ENCODE data around the gene PARVA. TPM values are rescaled to one million over a fixed set of nuclear protein-coding genes. Genes with fewer than 3 reads are reported as not detected.

The PARVA gene
- total and polyA plus RNA-seq, 2 experiments from 2014 or later: 37.4 to 46.2 TPM

- Histone ChIP-seq H3K27ac (no peak overlapping the region), H3K27me3 (no peaks in the 10 kb centered on the region), H3K9me3 (ENCODE audit: low read depth) (no peaks in the 10 kb centered on the region), H4K20me1 (ENCODE audit: insufficient read depth, poor library complexity, severe bottlenecking) (no peaks in the 10 kb centered on the region), H3K4me1 (ENCODE audit: insufficient read depth) (no peaks in the 10 kb centered on the region), H2AFZ (no peak overlapping the region), H3K4me2 (no peak overlapping the region), H3K9me2 (replicated peaks; ENCODE audit: insufficient read depth) (no peaks in the 10 kb centered on the region), H3K79me2 (peaks cover 66% of the 10 kb centered on the region), H3K36me3 (replicated peaks; ENCODE audit: insufficient read depth, low read depth) (no peaks in the 10 kb centered on the region), H3K4me3 (no peak overlapping the region)
- WGBS (ENCODE audit: low lambda C conversion rate, missing lambda C conversion rate): 87% methylated on average over 5 of the region's 5 CpGs
- no peak for DNase-seq (ENCODE audit: low spot score)
- TF ChIP-seq CTCF (IDR thresholded peaks at IDR 0.05; ENCODE audit: poor library complexity) (no peak), EZH2 (IDR thresholded peaks at IDR 0.05; ENCODE audit: borderline replicate concordance) (no peak), EZH2phosphoT487 (IDR thresholded peaks at IDR 0.05; ENCODE audit: low read depth, severe bottlenecking, unreplicated experiment) (no peak)
These were observed 82.0 kb downstream of the PARVA start for GRCh38 chr11:12459374-12459773.

DNA sequence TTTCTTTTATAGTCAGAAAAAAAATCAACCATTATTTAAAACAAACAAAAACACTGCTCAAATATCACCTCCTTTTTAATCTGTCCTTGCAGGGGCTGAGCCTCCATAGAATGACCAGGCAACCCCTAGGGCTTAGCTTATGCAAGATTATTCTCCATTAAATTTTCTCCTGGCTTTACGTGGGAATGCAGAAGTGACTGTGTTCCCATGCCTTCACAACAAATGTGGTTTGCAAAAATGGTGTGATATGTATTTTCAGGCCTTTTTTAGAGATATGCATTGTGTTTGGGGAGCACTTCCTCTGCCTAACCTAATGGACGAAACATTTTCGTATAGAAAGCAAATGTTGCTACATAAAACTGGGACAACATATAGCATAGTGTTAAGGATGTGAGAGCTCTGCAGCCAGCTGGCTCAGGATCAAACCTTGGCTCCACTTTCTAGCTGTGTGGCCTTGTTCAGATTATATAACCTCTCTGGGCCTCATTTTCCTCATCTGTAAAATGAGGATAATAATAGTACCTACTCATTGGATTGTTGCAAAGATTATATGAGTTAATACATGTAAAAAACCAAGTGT is 82.6 kb downstream of the PARVA start:
- TF ChIP-seq EZH2 (IDR thresholded peaks at IDR 0.05; ENCODE audit: borderline replicate concordance): no peak
- no peak for TF ChIP-seq EZH2phosphoT487 (IDR thresholded peaks at IDR 0.05; ENCODE audit: low read depth, severe bottlenecking, unreplicated experiment)
- TF ChIP-seq CTCF (IDR thresholded peaks at IDR 0.05; ENCODE audit: poor library complexity): no peak
- Histone ChIP-seq H3K4me1 (ENCODE audit: insufficient read depth) (no peaks in the 10 kb centered on the region), H4K20me1 (ENCODE audit: insufficient read depth, poor library complexity, severe bottlenecking) (no peaks in the 10 kb centered on the region), H3K4me3 (no peak overlapping the region), H3K9me2 (replicated peaks; ENCODE audit: insufficient read depth) (no peaks in the 10 kb centered on the region), H3K27ac (no peak overlapping the region), H2AFZ (no peak overlapping the region), H3K79me2 (peaks cover 64% of the 10 kb centered on the region), H3K4me2 (no peak overlapping the region), H3K9me3 (ENCODE audit: low read depth) (no peaks in the 10 kb centered on the region), H3K36me3 (replicated peaks; ENCODE audit: insufficient read depth, low read depth) (no peaks in the 10 kb centered on the region), H3K27me3 (no peaks in the 10 kb centered on the region)
- no peak for DNase-seq (ENCODE audit: low spot score)
- 71% methylated on average over 3 of the region's 3 CpGs for WGBS (ENCODE audit: low lambda C conversion rate, missing lambda C conversion rate)

GRCh38 chr11:12460466-12460865 is 83.1 kb downstream of the PARVA start:
- H3K4me2 ChIP-seq: no peak overlapping the region
- H3K79me2 ChIP-seq: peaks cover 64% of the 10 kb centered on the region
- H3K27me3 ChIP-seq: no peaks in the 10 kb centered on the region
- H3K4me3 ChIP-seq: no peak overlapping the region
- H3K9me2 ChIP-seq (replicated peaks; ENCODE audit: insufficient read depth): no peaks in the 10 kb centered on the region
- H4K20me1 ChIP-seq (ENCODE audit: insufficient read depth, poor library complexity, severe bottlenecking): no peaks in the 10 kb centered on the region
- H3K36me3 ChIP-seq (replicated peaks; ENCODE audit: insufficient read depth, low read depth): no peaks in the 10 kb centered on the region
- H2AFZ ChIP-seq: no peak overlapping the region
- 67% methylated on average over 4 of the region's 4 CpGs for WGBS (ENCODE audit: low lambda C conversion rate, missing lambda C conversion rate)
- peak overlapping the region; percentile 12 for H3K27ac ChIP-seq
- H3K4me1 ChIP-seq (ENCODE audit: insufficient read depth): no peaks in the 10 kb centered on the region
- no peak for TF ChIP-seq CTCF (IDR thresholded peaks at IDR 0.05; ENCODE audit: poor library complexity)
- no peak for TF ChIP-seq EZH2phosphoT487 (IDR thresholded peaks at IDR 0.05; ENCODE audit: low read depth, severe bottlenecking, unreplicated experiment)
- no peak for TF ChIP-seq EZH2 (IDR thresholded peaks at IDR 0.05; ENCODE audit: borderline replicate concordance)
- H3K9me3 ChIP-seq (ENCODE audit: low read depth): no peaks in the 10 kb centered on the region
- no peak for DNase-seq (ENCODE audit: low spot score)
